ENCODE measurements around the gene ADAMTS16.

DNA sequence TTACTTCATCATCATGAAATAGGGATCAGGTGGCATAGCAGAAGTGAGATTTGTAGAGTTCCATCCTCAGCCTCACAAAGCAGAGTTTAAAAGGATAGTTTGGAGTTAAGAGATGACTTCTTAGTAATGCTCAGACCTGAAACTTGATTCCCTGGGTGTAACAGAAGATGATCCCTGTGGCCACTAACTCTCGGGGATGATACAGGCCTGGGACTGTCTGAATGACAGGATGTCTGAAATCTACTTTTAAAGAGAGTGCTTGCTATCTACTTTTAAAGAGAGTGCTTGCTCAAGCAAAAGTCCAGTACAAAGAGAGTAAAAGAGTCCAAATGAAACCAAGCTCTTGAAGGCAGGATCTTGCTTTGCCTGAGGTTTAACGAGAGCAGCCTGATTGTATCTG, 14.6 kb downstream of the ADAMTS16 start:
- TF ChIP-seq, protein P1, sequence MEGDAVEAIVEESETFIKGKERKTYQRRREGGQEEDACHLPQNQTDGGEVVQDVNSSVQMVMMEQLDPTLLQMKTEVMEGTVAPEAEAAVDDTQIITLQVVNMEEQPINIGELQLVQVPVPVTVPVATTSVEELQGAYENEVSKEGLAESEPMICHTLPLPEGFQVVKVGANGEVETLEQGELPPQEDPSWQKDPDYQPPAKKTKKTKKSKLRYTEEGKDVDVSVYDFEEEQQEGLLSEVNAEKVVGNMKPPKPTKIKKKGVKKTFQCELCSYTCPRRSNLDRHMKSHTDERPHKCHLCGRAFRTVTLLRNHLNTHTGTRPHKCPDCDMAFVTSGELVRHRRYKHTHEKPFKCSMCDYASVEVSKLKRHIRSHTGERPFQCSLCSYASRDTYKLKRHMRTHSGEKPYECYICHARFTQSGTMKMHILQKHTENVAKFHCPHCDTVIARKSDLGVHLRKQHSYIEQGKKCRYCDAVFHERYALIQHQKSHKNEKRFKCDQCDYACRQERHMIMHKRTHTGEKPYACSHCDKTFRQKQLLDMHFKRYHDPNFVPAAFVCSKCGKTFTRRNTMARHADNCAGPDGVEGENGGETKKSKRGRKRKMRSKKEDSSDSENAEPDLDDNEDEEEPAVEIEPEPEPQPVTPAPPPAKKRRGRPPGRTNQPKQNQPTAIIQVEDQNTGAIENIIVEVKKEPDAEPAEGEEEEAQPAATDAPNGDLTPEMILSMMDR (IDR thresholded peaks at IDR 0.05; ENCODE audit: low read length): no peak
- TF ChIP-seq EZH2 (IDR thresholded peaks at IDR 0.05; ENCODE audit: borderline replicate concordance, low read length): no peak
